WTC11 (cell line): ENCODE measurements around the gene KDM5B. TPM values are rescaled to one million over a fixed set of nuclear protein-coding genes. Genes with fewer than 3 reads are reported as not detected.

ENCODE experiments used
- ATAC-seq: fragments of 200-7000 bp; cut with Tn5 transposase; 2 replicates; pipeline ENCODE4 v1.10.0; 2021; ENCODE audit warnings: mild to moderate bottlenecking, moderate library complexity
- CTCF ChIA-PET: fragments of 300-600 bp; sonication (Branson Sonifier 250); formaldehyde crosslinking; loops from one replicate; lab custom pipeline; 2021; ENCODE audit warnings: antibody characterized with exemption; lab: Charles Lee
- POLR2A ChIA-PET: fragments of 350-600 bp; sonication (Branson Sonifier 250); formaldehyde crosslinking; loops from one replicate; lab custom pipeline; 2021; ENCODE audit warnings: antibody characterized with exemption; lab: Charles Lee
- DNase-seq: peaks from one replicate; pipeline ENCODE4 v3.0.0; 2021; ENCODE audit warnings: low spot score
- H3K27ac Mint-ChIP-seq: 2 replicates; pipeline ENCODE4 v1.8.0; 2021; ENCODE audit warnings: mixed read lengths
- H3K27me3 Mint-ChIP-seq: 2 replicates; pipeline ENCODE4 v1.8.0; 2021; ENCODE audit warnings: low read depth, mild to moderate bottlenecking, moderate library complexity, mixed read lengths
- H3K36me3 Mint-ChIP-seq: 2 replicates; pipeline ENCODE4 v1.8.0; 2021; ENCODE audit warnings: mixed read lengths
- H3K4me1 Mint-ChIP-seq: 2 replicates; pipeline ENCODE4 v1.8.0; 2022; ENCODE audit warnings: mixed read lengths
- H3K4me3 Mint-ChIP-seq: 2 replicates; pipeline ENCODE4 v1.8.0; 2021; ENCODE audit warnings: mild to moderate bottlenecking, moderate library complexity, mixed read lengths
- H3K9me3 Mint-ChIP-seq: 2 replicates; pipeline ENCODE4 v1.8.0; 2021; ENCODE audit warnings: mixed read lengths
- CBFB ChIP-seq: sonication (generic); formaldehyde crosslinking; IDR thresholded peaks from 2 replicates; pipeline ENCODE4 v1.8.1; 2022; ENCODE audit warnings: mild to moderate bottlenecking, low read depth, missing genetic modification reagents
- JAZF1 ChIP-seq: fragments of 250-450 bp; sonication (Bioruptor Pico); IDR thresholded peaks from 2 replicates; pipeline ENCODE4 v1.9.0; 2021; ENCODE audit warnings: moderate library complexity, mild to moderate bottlenecking, inconsistent platforms
- MYBL2 ChIP-seq: sonication (generic); formaldehyde crosslinking; IDR thresholded peaks from 2 replicates; pipeline ENCODE4 v1.8.1; 2023; ENCODE audit warnings: mild to moderate bottlenecking, moderate library complexity, missing genetic modification reagents
- NR3C1 ChIP-seq: sonication (generic); formaldehyde crosslinking; conservative IDR thresholded peaks from 2 replicates; pipeline ENCODE4 v1.8.1; 2023; ENCODE audit warnings: low read depth, mild to moderate bottlenecking, missing genetic modification reagents
- OVOL2 ChIP-seq: fragments of 250-450 bp; sonication (Bioruptor Pico); IDR thresholded peaks from 2 replicates; pipeline ENCODE4 v1.9.0; 2021; ENCODE audit warnings: mild to moderate bottlenecking, borderline replicate concordance
- SMAD3 ChIP-seq: sonication (generic); formaldehyde crosslinking; IDR thresholded peaks from 2 replicates; pipeline ENCODE4 v1.8.0; 2022; ENCODE audit warnings: missing genetic modification reagents, mild to moderate bottlenecking, borderline replicate concordance
- ZBTB21 ChIP-seq: sonication (generic); formaldehyde crosslinking; IDR thresholded peaks from 2 replicates; pipeline ENCODE4 v1.8.1; 2023; ENCODE audit warnings: mild to moderate bottlenecking, missing genetic modification reagents, borderline replicate concordance
- ZNF416 ChIP-seq: fragments of 250-450 bp; sonication (Bioruptor Pico); IDR thresholded peaks from 2 replicates; pipeline ENCODE4 v1.9.0; 2021; ENCODE audit warnings: mild to moderate bottlenecking, inconsistent platforms
- ZNF423 ChIP-seq: fragments of 250-450 bp; sonication (Bioruptor Pico); IDR thresholded peaks from 2 replicates; pipeline ENCODE4 v2.1.2; 2022; ENCODE audit warnings: mild to moderate bottlenecking, moderate library complexity
- total RNA-seq: library from RNA; stranded (reverse); gene quantifications from 3 replicates; pipeline ENCODE4 v1.2.3, GENCODE V29; 2021
- TF ChIP-seq, protein P1 (sequence below): sonication (generic); formaldehyde crosslinking; IDR thresholded peaks from 2 replicates; pipeline ENCODE4 v1.8.0; 2022; ENCODE audit warnings: missing genetic modification reagents
- TF ChIP-seq, protein P2 (sequence below): fragments of 250-450 bp; sonication (Bioruptor Pico); IDR thresholded peaks from 2 replicates; pipeline ENCODE4 v1.9.0; 2021; ENCODE audit warnings: mild to moderate bottlenecking
- TF ChIP-seq, protein P3 (sequence below): sonication (generic); formaldehyde crosslinking; IDR thresholded peaks from 2 replicates; pipeline ENCODE4 v1.8.1; 2022; ENCODE audit warnings: low read depth, mild to moderate bottlenecking, moderate library complexity, missing genetic modification reagents, borderline replicate concordance
- TF ChIP-seq, protein P4 (sequence below): fragments of 250-450 bp; sonication (Bioruptor Pico); conservative IDR thresholded peaks from 2 replicates; pipeline ENCODE4 v1.9.0; 2021; ENCODE audit warnings: mild to moderate bottlenecking

Gene KDM5B
- total RNA-seq, 1 experiment from 2014 or later, result 222 TPM

DNA sequence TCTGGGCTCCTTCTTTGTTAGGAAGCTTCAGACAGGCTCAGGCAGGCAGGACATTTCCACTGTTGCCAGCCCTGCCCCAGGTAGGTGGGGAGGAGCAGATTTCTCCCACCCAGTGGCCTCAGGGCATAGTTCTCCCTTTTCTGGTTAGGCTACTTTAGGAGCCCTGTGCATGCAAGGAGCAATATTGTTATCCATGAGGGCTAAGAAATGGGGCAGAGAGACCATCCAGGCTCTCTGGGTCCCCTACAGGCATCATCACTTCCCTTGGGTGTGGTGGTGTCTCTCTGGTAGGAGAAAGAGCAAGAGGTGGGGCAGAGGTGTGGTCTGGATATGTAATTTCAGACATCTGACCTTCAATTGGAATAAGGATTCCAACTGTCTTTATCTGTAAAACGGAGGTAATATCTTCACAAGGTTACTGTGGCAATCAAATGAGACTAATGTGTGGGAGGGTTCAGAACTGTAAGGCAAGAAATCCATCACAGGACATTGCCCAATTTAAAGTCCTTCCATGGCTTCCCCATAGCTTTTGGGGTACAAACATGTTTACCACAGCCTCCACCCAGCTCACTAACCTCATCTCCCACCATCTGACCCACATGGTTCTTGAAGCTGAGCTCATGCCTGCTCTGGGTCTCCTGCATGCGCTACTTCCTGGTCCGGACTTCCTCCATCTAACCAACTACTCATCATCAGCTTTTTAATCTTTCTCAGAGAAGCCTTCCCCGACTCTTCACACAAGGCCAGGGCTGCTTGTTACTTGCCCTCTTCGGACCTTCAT, 28.6 kb upstream of the KDM5B start:
- Mint-ChIP-seq H3K36me3 (no peaks in the 10 kb centered on the region), H3K9me3 (no peaks in the 10 kb centered on the region), H3K27me3 (no peaks in the 10 kb centered on the region), H3K4me1 (peaks cover 25% of the 10 kb centered on the region)
- DNase-seq (no peak), ATAC-seq (no peak)
- ChIA-PET CTCF (no interaction called here), POLR2A (no interaction called here)
- TF ChIP-seq CBFB (CRISPR knock-in tag) (no peak), NR3C1 (CRISPR knock-in tag) (no peak)
- TF ChIP-seq, protein P1, sequence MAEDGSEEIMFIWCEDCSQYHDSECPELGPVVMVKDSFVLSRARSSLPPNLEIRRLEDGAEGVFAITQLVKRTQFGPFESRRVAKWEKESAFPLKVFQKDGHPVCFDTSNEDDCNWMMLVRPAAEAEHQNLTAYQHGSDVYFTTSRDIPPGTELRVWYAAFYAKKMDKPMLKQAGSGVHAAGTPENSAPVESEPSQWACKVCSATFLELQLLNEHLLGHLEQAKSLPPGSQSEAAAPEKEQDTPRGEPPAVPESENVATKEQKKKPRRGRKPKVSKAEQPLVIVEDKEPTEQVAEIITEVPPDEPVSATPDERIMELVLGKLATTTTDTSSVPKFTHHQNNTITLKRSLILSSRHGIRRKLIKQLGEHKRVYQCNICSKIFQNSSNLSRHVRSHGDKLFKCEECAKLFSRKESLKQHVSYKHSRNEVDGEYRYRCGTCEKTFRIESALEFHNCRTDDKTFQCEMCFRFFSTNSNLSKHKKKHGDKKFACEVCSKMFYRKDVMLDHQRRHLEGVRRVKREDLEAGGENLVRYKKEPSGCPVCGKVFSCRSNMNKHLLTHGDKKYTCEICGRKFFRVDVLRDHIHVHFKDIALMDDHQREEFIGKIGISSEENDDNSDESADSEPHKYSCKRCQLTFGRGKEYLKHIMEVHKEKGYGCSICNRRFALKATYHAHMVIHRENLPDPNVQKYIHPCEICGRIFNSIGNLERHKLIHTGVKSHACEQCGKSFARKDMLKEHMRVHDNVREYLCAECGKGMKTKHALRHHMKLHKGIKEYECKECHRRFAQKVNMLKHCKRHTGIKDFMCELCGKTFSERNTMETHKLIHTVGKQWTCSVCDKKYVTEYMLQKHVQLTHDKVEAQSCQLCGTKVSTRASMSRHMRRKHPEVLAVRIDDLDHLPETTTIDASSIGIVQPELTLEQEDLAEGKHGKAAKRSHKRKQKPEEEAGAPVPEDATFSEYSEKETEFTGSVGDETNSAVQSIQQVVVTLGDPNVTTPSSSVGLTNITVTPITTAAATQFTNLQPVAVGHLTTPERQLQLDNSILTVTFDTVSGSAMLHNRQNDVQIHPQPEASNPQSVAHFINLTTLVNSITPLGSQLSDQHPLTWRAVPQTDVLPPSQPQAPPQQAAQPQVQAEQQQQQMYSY, result 0 out of 2 replicates have a peak, but pooled peaks have one; percentile 25
- TF ChIP-seq, all 79 proteins: peak for 1
- Mint-ChIP-seq H3K4me3 (no peak overlapping the region), H3K27ac (no peak overlapping the region)

DNA sequence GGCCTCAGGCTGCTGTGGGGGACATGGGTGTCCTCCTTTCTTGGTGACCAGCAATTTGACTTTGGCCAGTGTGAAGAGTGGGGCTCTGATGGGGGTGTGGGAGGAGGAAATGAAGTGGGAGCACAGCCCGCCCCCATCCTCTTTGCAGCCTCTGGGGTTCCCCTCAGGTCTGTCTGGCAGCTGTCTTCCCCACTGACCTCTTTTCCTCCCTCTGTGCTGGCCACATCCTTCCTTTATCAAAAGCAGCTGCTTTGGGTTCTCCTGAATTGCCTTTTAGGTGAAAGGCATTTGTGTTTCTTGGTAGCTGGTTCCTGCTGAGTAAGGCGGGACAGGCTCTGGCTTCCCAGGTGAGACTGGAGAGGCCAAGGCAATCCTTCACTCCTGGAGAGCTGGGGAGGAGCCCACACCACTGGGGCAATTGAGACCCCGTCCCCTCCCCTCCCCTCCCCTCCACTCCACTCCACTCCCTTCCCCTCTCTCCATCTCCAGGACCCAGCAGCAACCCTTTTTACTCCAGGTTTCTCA, 27.4 kb upstream of the KDM5B start:
- H3K9me3 Mint-ChIP-seq, result no peaks in the 10 kb centered on the region
- ChIA-PET CTCF (interaction anchor here (0.9 to 1.2 kb wide), 3 partner anchors 25 to 1596 kb away, joined by 3 to 4 read pairs (median 4); partner anchors contain the start of gene CYB5R1), POLR2A (interaction anchor here (1.1 to 1.4 kb wide), 2 partner anchors 21 to 28 kb away, joined by 3 read pairs; partner anchors contain the start of gene KDM5B)
- no peak for DNase-seq
- H3K4me1 Mint-ChIP-seq, result peaks cover 25% of the 10 kb centered on the region
- no peak overlapping the region for H3K4me3 Mint-ChIP-seq
- TF ChIP-seq, protein P2, sequence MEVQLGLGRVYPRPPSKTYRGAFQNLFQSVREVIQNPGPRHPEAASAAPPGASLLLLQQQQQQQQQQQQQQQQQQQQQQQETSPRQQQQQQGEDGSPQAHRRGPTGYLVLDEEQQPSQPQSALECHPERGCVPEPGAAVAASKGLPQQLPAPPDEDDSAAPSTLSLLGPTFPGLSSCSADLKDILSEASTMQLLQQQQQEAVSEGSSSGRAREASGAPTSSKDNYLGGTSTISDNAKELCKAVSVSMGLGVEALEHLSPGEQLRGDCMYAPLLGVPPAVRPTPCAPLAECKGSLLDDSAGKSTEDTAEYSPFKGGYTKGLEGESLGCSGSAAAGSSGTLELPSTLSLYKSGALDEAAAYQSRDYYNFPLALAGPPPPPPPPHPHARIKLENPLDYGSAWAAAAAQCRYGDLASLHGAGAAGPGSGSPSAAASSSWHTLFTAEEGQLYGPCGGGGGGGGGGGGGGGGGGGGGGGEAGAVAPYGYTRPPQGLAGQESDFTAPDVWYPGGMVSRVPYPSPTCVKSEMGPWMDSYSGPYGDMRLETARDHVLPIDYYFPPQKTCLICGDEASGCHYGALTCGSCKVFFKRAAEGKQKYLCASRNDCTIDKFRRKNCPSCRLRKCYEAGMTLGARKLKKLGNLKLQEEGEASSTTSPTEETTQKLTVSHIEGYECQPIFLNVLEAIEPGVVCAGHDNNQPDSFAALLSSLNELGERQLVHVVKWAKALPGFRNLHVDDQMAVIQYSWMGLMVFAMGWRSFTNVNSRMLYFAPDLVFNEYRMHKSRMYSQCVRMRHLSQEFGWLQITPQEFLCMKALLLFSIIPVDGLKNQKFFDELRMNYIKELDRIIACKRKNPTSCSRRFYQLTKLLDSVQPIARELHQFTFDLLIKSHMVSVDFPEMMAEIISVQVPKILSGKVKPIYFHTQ (CRISPR knock-in tag), result no peak
- TF ChIP-seq, protein P1, result 0 out of 2 replicates have a peak, but pooled peaks have one; percentile 13
- TF ChIP-seq, all 79 proteins: peak for 1
- Mint-ChIP-seq H3K36me3 (no peaks in the 10 kb centered on the region), H3K27ac (peak overlapping the region; percentile 15; the same call in 1 of the 2 replicates), H3K27me3 (no peaks in the 10 kb centered on the region)
- ATAC-seq, result peak; percentile 74

DNA sequence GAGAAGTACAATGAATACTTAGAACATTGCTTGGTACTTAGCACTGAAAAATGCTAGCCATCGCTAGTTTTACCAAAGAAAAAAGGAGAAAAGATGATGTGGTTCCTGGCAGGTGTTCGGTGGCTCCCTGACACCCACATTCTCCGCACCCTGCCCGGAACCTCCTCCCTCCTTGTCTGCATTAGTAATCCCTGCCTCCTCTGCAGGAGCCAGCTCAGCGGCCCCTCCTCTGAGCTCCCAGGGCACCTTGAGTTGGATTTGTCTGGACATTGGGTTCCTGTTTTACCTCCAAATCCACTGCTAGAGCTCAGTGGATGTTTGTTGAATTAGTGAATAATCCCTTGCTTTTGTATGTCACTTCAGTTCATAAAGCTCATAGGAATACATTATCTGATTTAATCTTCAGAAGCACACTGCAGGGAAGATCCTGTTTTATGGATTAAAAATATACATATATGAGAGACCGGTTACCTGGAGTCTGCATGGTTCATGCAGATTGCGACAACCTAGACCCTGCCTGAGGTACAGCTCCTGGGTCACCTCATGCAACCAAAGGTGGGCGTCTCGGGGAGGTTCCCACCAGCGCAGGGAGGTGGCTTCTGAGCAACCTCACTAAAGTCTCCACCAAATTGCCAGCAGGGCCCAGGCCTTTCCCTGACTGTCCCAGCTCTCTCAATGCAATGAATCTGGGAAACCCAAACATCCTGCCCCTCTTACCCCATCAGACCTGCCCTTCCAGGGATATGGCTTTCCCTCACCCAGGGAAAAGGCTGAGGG, 26.7 kb upstream of the KDM5B start:
- no peak overlapping the region; the same call in 1 of the 2 replicates for H3K27ac Mint-ChIP-seq
- DNase-seq (no peak), ATAC-seq (peak; percentile 29)
- no peaks in the 10 kb centered on the region for H3K27me3 Mint-ChIP-seq
- ChIA-PET CTCF (interaction anchor here (0.9 to 1.2 kb wide), 3 partner anchors 115 to 1596 kb away, joined by 4 read pairs; partner anchors contain the start of gene CYB5R1), POLR2A (interaction anchor here (1.1 to 1.4 kb wide), 2 partner anchors 20 to 27 kb away, joined by 3 read pairs; partner anchors contain the start of gene KDM5B)
- H3K4me1 Mint-ChIP-seq, result peaks cover 25% of the 10 kb centered on the region
- H3K9me3 Mint-ChIP-seq, result no peaks in the 10 kb centered on the region
- H3K36me3 Mint-ChIP-seq, result no peaks in the 10 kb centered on the region
- no peak overlapping the region for H3K4me3 Mint-ChIP-seq
- TF ChIP-seq JAZF1 (CRISPR knock-in tag), result no peak
- TF ChIP-seq ZBTB21 (CRISPR knock-in tag), result no peak
- TF ChIP-seq, protein P3, sequence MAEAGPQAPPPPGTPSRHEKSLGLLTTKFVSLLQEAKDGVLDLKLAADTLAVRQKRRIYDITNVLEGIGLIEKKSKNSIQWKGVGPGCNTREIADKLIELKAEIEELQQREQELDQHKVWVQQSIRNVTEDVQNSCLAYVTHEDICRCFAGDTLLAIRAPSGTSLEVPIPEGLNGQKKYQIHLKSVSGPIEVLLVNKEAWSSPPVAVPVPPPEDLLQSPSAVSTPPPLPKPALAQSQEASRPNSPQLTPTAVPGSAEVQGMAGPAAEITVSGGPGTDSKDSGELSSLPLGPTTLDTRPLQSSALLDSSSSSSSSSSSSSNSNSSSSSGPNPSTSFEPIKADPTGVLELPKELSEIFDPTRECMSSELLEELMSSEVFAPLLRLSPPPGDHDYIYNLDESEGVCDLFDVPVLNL (CRISPR knock-in tag), result no peak
- TF ChIP-seq OVOL2 (CRISPR knock-in tag), result no peak
- TF ChIP-seq ZNF423 (CRISPR knock-in tag), result no peak
- TF ChIP-seq SMAD3 (CRISPR knock-in tag), result no peak
- TF ChIP-seq, protein P4, sequence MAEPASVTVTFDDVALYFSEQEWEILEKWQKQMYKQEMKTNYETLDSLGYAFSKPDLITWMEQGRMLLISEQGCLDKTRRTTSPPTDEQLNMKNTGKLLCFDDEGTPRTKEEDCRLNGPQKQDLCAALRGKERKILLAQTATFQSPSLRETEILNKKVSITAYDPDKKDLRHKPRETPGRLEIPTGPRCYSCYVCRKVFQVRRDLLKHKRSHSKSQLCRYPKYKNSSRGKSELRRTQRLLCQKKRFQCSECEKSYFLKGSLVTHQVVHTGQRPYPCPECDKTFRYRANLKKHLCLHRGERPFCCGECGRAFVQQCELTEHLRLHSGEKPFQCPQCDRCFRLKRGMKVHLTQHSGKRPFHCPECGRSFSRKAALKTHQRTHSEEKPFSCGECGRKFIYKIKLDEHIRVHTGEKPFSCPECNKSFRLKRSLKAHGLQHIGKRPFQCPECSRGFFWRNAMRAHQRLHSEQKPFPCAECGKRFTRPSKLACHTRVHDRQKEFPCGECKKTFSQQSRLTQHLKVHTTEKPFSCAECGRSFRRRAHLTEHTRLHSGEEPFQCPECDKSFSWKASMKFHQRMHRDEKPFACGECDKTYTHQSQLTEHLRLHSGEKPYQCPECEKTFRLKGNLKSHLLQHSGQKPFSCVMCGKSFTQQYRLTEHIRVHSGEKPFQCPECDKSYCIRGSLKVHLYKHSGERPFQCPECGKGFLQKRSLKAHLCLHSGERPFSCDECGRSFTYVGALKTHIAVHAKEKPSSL (CRISPR knock-in tag), result no peak
- TF ChIP-seq MYBL2 (CRISPR knock-in tag), result no peak
- no peak for TF ChIP-seq ZNF416 (CRISPR knock-in tag)
